HepG2 (cell line): ENCODE results near the gene ARL5B.

Experiments
- CAMTA2 ChIP-seq: sonication (generic); formaldehyde crosslinking; IDR thresholded peaks from 2 replicates; pipeline ENCODE4 v1.4.0; 2020; ENCODE audit warnings: mild to moderate bottlenecking, missing genetic modification reagents, borderline replicate concordance
- CEBPB ChIP-seq: IDR thresholded peaks from 2 replicates; pipeline ENCODE4 v1.6.1; 2011; ENCODE audit warnings: low read depth, low read length, improper control_type of control experiment, borderline replicate concordance
- DPF2 ChIP-seq: sonication (generic); formaldehyde crosslinking; IDR thresholded peaks from 2 replicates; pipeline ENCODE4 v1.4.0; 2020; ENCODE audit warnings: mild to moderate bottlenecking, low read depth, missing genetic modification reagents, borderline replicate concordance
- ELF1 ChIP-seq: sonication (generic); formaldehyde crosslinking; IDR thresholded peaks from 2 replicates; pipeline ENCODE4 v1.4.0; 2020; ENCODE audit warnings: missing genetic modification reagents
- HCFC1 ChIP-seq: fragments of 150-350 bp; IDR thresholded peaks from 2 replicates; pipeline ENCODE4 v1.6.1; 2014; ENCODE audit warnings: low read depth, low read length
- JUND ChIP-seq: sonication (generic); formaldehyde crosslinking; IDR thresholded peaks from 2 replicates; pipeline ENCODE4 v1.8.0; 2022; ENCODE audit warnings: mild to moderate bottlenecking, missing genetic modification reagents
- MAFF ChIP-seq: IDR thresholded peaks from 2 replicates; pipeline ENCODE4 v1.6.1; 2011; ENCODE audit warnings: low read depth, low read length, improper control_type of control experiment
- MLX ChIP-seq: IDR thresholded peaks from 2 replicates; pipeline ENCODE4 v1.6.1; 2016
- POGZ ChIP-seq: sonication (generic); formaldehyde crosslinking; IDR thresholded peaks from 2 replicates; pipeline ENCODE4 v1.4.0; 2020; ENCODE audit warnings: mild to moderate bottlenecking, missing genetic modification reagents
- POLR2A ChIP-seq, 2 experiments: IDR thresholded peaks; 2 replicates each; pipeline ENCODE4 v1.6.1; 2011; ENCODE audit warnings: low read depth in 2 of 2, low read length in 2 of 2, mild to moderate bottlenecking in 1 of 2, moderate library complexity in 1 of 2; ENCODE audit not compliant: insufficient read depth in 1 of 2
- POLR2AphosphoS5 ChIP-seq: IDR thresholded peaks from 2 replicates; pipeline ENCODE4 v1.6.1; 2012; ENCODE audit warnings: low read depth, low read length
- RBFOX2 ChIP-seq: fragments of 200-400 bp; formaldehyde crosslinking; IDR thresholded peaks from 2 replicates; pipeline ENCODE4 v1.6.1; 2017; ENCODE audit warnings: low read depth, mild to moderate bottlenecking, low read length
- ZNF335 ChIP-seq: sonication (generic); formaldehyde crosslinking; IDR thresholded peaks from 2 replicates; pipeline ENCODE4 v1.4.0; 2020; ENCODE audit warnings: missing genetic modification reagents
- TF ChIP-seq, protein P1 (sequence below): sonication (generic); formaldehyde crosslinking; IDR thresholded peaks from 2 replicates; pipeline ENCODE4 v1.5.0; 2020; ENCODE audit warnings: mild to moderate bottlenecking, missing genetic modification reagents, moderate library complexity

- TF ChIP-seq ZNF335 (no peak), MLX (CRISPR knock-in tag) (no peak), POGZ (CRISPR knock-in tag) (no peak), POLR2A (IDR thresholded peaks at IDR 0.05; ENCODE audit: insufficient read depth in 1 of 2, low read depth in 2 of 2, low read length in 2 of 2) (no peak), DPF2 (no peak), MAFF (0 out of 2 replicates have a peak, but pooled peaks have one; percentile 7), ELF1 (CRISPR knock-in tag) (no peak), CAMTA2 (CRISPR knock-in tag) (no peak), JUND (CRISPR knock-in tag) (no peak), POLR2AphosphoS5 (no peak), RBFOX2 (no peak), HCFC1 (no peak), CEBPB (no peak)
- TF ChIP-seq, protein P1, sequence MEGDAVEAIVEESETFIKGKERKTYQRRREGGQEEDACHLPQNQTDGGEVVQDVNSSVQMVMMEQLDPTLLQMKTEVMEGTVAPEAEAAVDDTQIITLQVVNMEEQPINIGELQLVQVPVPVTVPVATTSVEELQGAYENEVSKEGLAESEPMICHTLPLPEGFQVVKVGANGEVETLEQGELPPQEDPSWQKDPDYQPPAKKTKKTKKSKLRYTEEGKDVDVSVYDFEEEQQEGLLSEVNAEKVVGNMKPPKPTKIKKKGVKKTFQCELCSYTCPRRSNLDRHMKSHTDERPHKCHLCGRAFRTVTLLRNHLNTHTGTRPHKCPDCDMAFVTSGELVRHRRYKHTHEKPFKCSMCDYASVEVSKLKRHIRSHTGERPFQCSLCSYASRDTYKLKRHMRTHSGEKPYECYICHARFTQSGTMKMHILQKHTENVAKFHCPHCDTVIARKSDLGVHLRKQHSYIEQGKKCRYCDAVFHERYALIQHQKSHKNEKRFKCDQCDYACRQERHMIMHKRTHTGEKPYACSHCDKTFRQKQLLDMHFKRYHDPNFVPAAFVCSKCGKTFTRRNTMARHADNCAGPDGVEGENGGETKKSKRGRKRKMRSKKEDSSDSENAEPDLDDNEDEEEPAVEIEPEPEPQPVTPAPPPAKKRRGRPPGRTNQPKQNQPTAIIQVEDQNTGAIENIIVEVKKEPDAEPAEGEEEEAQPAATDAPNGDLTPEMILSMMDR (CRISPR knock-in tag) = no peak
Observed at GRCh38 chr10:18665815-18666558, 6.8 kb downstream of the ARL5B start.
